ENCODE data around the gene NKX6-2. TPM values are rescaled to one million over a fixed set of nuclear protein-coding genes. Genes with fewer than 3 reads are reported as not detected.
"Not testable (repeated sequence)": the region's sequence is repeated elsewhere in the genome, so short reads cannot be mapped to it uniquely, and the experiment has no call there.

NKX6-2 gene
- total RNA-seq, 2 donors from 2014 or later: 2.1 TPM; not detected in 1

DNA sequence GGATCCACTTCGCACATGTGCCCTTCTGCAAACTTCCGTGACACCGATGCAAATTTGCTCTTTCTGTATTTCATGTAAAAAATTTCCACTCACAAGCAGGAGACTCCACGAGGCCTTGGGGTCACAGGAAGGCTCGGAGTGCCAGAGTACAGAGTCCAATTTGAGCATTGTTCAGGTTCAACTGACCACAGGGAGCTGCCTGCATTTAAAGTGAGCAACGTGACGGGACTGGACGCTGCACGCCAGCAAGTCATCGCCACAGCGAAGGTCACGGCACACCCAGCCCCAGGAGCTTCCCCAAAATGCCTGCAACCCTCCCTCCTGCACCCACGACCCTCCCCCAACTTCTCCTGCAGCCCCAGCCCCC is 41.5 kb upstream of the NKX6-2 start:
- no peak for TF ChIP-seq POLR2A (IDR thresholded peaks at IDR 0.05)
- TF ChIP-seq CTCF (IDR thresholded peaks at IDR 0.05): no peak
- DNase-seq (no peak), ATAC-seq (no peak)
- H3K4me3 ChIP-seq: no peak overlapping the region
- intact Hi-C loops (cut with DNase I): no loop called here
- no peaks in the 10 kb centered on the region for H3K4me1 ChIP-seq
- H3K9me3 ChIP-seq: no peaks in the 10 kb centered on the region
- 58 to 64% methylated on average over 13 of the region's 13 CpGs for WGBS, 2 donors
- no peaks in the 10 kb centered on the region for H3K36me3 ChIP-seq (replicated peaks in 1 of 2; ENCODE audit: insufficient read depth in 1 of 2, low read depth in 2 of 2)
- H3K27me3 ChIP-seq: no peaks in the 10 kb centered on the region
- H3K27ac ChIP-seq: no peak overlapping the region

- Histone ChIP-seq H3K27me3 (no peaks in the 10 kb centered on the region), H3K36me3 (replicated peaks in 1 of 2; ENCODE audit: insufficient read depth in 1 of 2, low read depth in 2 of 2) (no peaks in the 10 kb centered on the region), H3K4me3 (no peak overlapping the region), H3K27ac (no peak overlapping the region), H3K9me3 (no peaks in the 10 kb centered on the region), H3K4me1 (no peaks in the 10 kb centered on the region)
- WGBS, 2 donors: 83 to 85% methylated on average over 26 to 30 of the region's 36 CpGs
- intact Hi-C loops (cut with DNase I): no loop called here
- TF ChIP-seq POLR2A (IDR thresholded peaks at IDR 0.05) (no peak), CTCF (IDR thresholded peaks at IDR 0.05) (no peak)
- DNase-seq (no peak), ATAC-seq (no peak)
These were observed 40.8 kb upstream of the NKX6-2 start for GRCh38 chr10:132826524-132827422.

GRCh38 chr10:132825783-132826523 is 40.0 kb upstream of the NKX6-2 start:
- DNase-seq; H3K27ac ChIP-seq; intact Hi-C loops (cut with DNase I); H3K9me3 ChIP-seq; ATAC-seq; H3K4me3 ChIP-seq; H3K36me3 ChIP-seq (replicated peaks in 1 of 2; ENCODE audit: insufficient read depth in 1 of 2, low read depth in 2 of 2); H3K27me3 ChIP-seq; H3K4me1 ChIP-seq: not testable (repeated sequence)
- WGBS, 2 donors: 82 to 90% methylated on average over 18 to 34 of the region's 34 CpGs

DNA sequence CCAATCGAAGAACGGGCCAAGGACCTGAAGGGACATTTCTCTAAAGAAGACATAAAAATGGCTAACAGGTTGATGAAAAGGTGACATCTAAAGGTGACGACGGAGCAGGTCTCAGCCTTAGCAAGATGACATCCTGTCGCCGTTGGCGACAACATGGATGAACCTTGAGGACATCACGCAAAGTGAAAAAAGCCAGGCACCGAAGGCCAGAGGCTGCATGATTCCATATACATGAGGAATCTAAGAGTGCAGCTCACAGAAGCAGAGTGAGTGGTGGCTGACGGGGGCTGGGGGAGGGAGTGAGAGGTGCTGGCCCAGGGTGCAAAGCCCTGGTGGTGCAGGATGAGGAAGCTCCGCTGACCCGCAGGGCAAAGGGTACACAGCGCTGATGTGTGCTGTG is 34.1 kb upstream of the NKX6-2 start:
- no peak for DNase-seq
- H3K27ac ChIP-seq: no peak overlapping the region
- TF ChIP-seq CTCF (IDR thresholded peaks at IDR 0.05) (no peak), POLR2A (IDR thresholded peaks at IDR 0.05) (no peak)
- intact Hi-C loops (cut with DNase I): no loop called here
- H3K4me3 ChIP-seq: no peak overlapping the region
- no peak for ATAC-seq
- H3K27me3 ChIP-seq: peaks cover 0 to 6% of the 10 kb centered on the region in 2 donors
- peaks cover 0 to 6% (median 0%) of the 10 kb centered on the region in 3 donors for H3K9me3 ChIP-seq
- H3K36me3 ChIP-seq (replicated peaks in 1 of 2; ENCODE audit: insufficient read depth in 1 of 2, low read depth in 2 of 2): no peaks in the 10 kb centered on the region
- no peaks in the 10 kb centered on the region for H3K4me1 ChIP-seq
- WGBS, 2 donors: 77 to 80% methylated on average over 13 of the region's 13 CpGs

GRCh38 chr10:132817701-132818211 is 31.8 kb upstream of the NKX6-2 start:
- H3K4me3 ChIP-seq: no peak overlapping the region
- no peaks in the 10 kb centered on the region for H3K36me3 ChIP-seq (replicated peaks in 1 of 2; ENCODE audit: insufficient read depth in 1 of 2, low read depth in 2 of 2)
- peaks cover 0 to 6% of the 10 kb centered on the region in 2 donors for H3K27me3 ChIP-seq
- H3K4me1 ChIP-seq: no peaks in the 10 kb centered on the region
- no peak for ATAC-seq
- no peak for TF ChIP-seq POLR2A (IDR thresholded peaks at IDR 0.05)
- no peak for TF ChIP-seq CTCF (IDR thresholded peaks at IDR 0.05)
- 81 to 87% methylated on average over 22 to 29 of the region's 29 CpGs for WGBS, 2 donors
- no peak overlapping the region for H3K27ac ChIP-seq
- no peak for DNase-seq
- peaks cover 0 to 6% (median 0%) of the 10 kb centered on the region in 3 donors for H3K9me3 ChIP-seq
- intact Hi-C loops (cut with DNase I): no loop called here
